Activated T-cell treated with anti-CD3 and anti-CD28 coated beads, Interleukin-2, amount 50 U/mL, for 48 hours (primary cell): Measurements from ENCODE around the gene MOB3C.
"Not testable (repeated sequence)": the region's sequence is repeated elsewhere in the genome, so short reads cannot be mapped to it uniquely, and the experiment has no call there.

Experiments used
- DNase-seq, 2 experiments: peaks; one replicate each; pipeline ENCODE4 v3.0.0-alpha.2; 2020

MOB3C gene

GRCh38 chr1:46616277-46617107 is at the start of gene MOB3C:
MOB3C (minus strand) TSS chr1:46616811; CDS start chr1:46613321, 3,490 bp downstream.
- peak; percentile 73 to 77 for DNase-seq

GRCh38 chr1:46665983-46666382 is 49.4 kb upstream of the MOB3C start:
- no peak for DNase-seq

GRCh38 chr1:46662919-46663318 is 46.3 kb upstream of the MOB3C start:
- not testable (repeated sequence) for DNase-seq

- DNase-seq: not testable (repeated sequence)
Measured at GRCh38 chr1:46660116-46660515, 43.5 kb upstream of the MOB3C start.

GRCh38 chr1:46659307-46659870 is 42.8 kb upstream of the MOB3C start:
- no peak for DNase-seq

GRCh38 chr1:46657775-46658174 is 41.2 kb upstream of the MOB3C start:
- DNase-seq: no peak

- no peak for DNase-seq
Measured at GRCh38 chr1:46656643-46657042, 40.0 kb upstream of the MOB3C start.

- DNase-seq: no peak
Measured at GRCh38 chr1:46655848-46656247, 39.2 kb upstream of the MOB3C start.

- DNase-seq: not testable (repeated sequence)
Measured at GRCh38 chr1:46654698-46655097, 38.1 kb upstream of the MOB3C start.

GRCh38 chr1:46654012-46654411 is 37.4 kb upstream of the MOB3C start:
- no peak for DNase-seq

GRCh38 chr1:46653405-46653958 is 36.9 kb upstream of the MOB3C start:
- DNase-seq: no peak

GRCh38 chr1:46652321-46653100 is 35.9 kb upstream of the MOB3C start:
- DNase-seq: no peak

GRCh38 chr1:46651152-46651551 is 34.5 kb upstream of the MOB3C start:
- DNase-seq: not testable (repeated sequence)

GRCh38 chr1:46650491-46650890 is 33.9 kb upstream of the MOB3C start:
- no peak for DNase-seq

- no peak for DNase-seq
Measured at GRCh38 chr1:46649764-46650163, 33.2 kb upstream of the MOB3C start.

GRCh38 chr1:46647611-46648010 is 31.0 kb upstream of the MOB3C start:
- DNase-seq: no peak

- no peak for DNase-seq
Measured at GRCh38 chr1:46646844-46647243, 30.2 kb upstream of the MOB3C start.

- no peak for DNase-seq
Measured at GRCh38 chr1:46646331-46646730, 29.7 kb upstream of the MOB3C start.

- DNase-seq: no peak
Measured at GRCh38 chr1:46645815-46646214, 29.2 kb upstream of the MOB3C start.

GRCh38 chr1:46643368-46643775 is 26.8 kb upstream of the MOB3C start:
- DNase-seq: no peak

GRCh38 chr1:46642115-46642680 is 25.6 kb upstream of the MOB3C start:
- no peak for DNase-seq

- DNase-seq: no peak
Measured at GRCh38 chr1:46639547-46639946, 22.9 kb upstream of the MOB3C start.

- no peak for DNase-seq
Measured at GRCh38 chr1:46638921-46639320, 22.3 kb upstream of the MOB3C start.
